Activated naive CD4-positive, alpha-beta T cell treated with anti-CD3 and anti-CD28 coated beads, Interleukin-2, amount 50 U/mL, for 24 hours (primary cell): ENCODE data around the gene TBC1D2.

Source experiments
- H3K27ac Mint-ChIP-seq: one replicate; pipeline ENCODE4 v1.8.0; 2021; ENCODE audit warnings: mild to moderate bottlenecking, mixed read lengths
- H3K27me3 Mint-ChIP-seq: one replicate; pipeline ENCODE4 v1.8.0; 2021; ENCODE audit warnings: mixed read lengths
- H3K36me3 Mint-ChIP-seq: one replicate; pipeline ENCODE4 v1.8.0; 2021; ENCODE audit warnings: mixed read lengths
- H3K4me1 Mint-ChIP-seq: one replicate; pipeline ENCODE4 v1.8.0; 2021; ENCODE audit warnings: mixed read lengths
- H3K4me3 Mint-ChIP-seq: one replicate; pipeline ENCODE4 v1.8.0; 2021; ENCODE audit warnings: mild to moderate bottlenecking, mixed read lengths
- H3K9me3 Mint-ChIP-seq: one replicate; pipeline ENCODE4 v1.8.0; 2021; ENCODE audit warnings: mixed read lengths

TBC1D2 gene

GRCh38 chr9:98217255-98217654 is 38.2 kb downstream of the TBC1D2 start:
- Mint-ChIP-seq H3K4me1 (no peaks in the 10 kb centered on the region), H3K27me3 (no peaks in the 10 kb centered on the region), H3K27ac (no peak overlapping the region), H3K36me3 (peaks cover 11% of the 10 kb centered on the region), H3K9me3 (no peaks in the 10 kb centered on the region), H3K4me3 (no peak overlapping the region)

GRCh38 chr9:98216391-98216790 is 39.1 kb downstream of the TBC1D2 start:
- H3K27ac Mint-ChIP-seq, result no peak overlapping the region
- H3K27me3 Mint-ChIP-seq, result no peaks in the 10 kb centered on the region
- peaks cover 11% of the 10 kb centered on the region for H3K36me3 Mint-ChIP-seq
- H3K4me1 Mint-ChIP-seq, result no peaks in the 10 kb centered on the region
- H3K9me3 Mint-ChIP-seq, result no peaks in the 10 kb centered on the region
- H3K4me3 Mint-ChIP-seq, result no peak overlapping the region

GRCh38 chr9:98215821-98216220 is 39.6 kb downstream of the TBC1D2 start:
- Mint-ChIP-seq H3K27me3 (no peaks in the 10 kb centered on the region), H3K27ac (no peak overlapping the region), H3K9me3 (no peaks in the 10 kb centered on the region), H3K4me3 (no peak overlapping the region), H3K4me1 (no peaks in the 10 kb centered on the region), H3K36me3 (peaks cover 11% of the 10 kb centered on the region)

GRCh38 chr9:98215271-98215670 is 40.2 kb downstream of the TBC1D2 start:
- peaks cover 11% of the 10 kb centered on the region for H3K36me3 Mint-ChIP-seq
- no peaks in the 10 kb centered on the region for H3K4me1 Mint-ChIP-seq
- H3K27ac Mint-ChIP-seq, result no peak overlapping the region
- H3K9me3 Mint-ChIP-seq, result no peaks in the 10 kb centered on the region
- H3K4me3 Mint-ChIP-seq, result no peak overlapping the region
- no peaks in the 10 kb centered on the region for H3K27me3 Mint-ChIP-seq

GRCh38 chr9:98214811-98215210 is 40.6 kb downstream of the TBC1D2 start:
- Mint-ChIP-seq H3K27ac (no peak overlapping the region), H3K27me3 (no peaks in the 10 kb centered on the region), H3K9me3 (no peaks in the 10 kb centered on the region), H3K4me3 (no peak overlapping the region), H3K36me3 (peaks cover 11% of the 10 kb centered on the region), H3K4me1 (no peaks in the 10 kb centered on the region)

- Mint-ChIP-seq H3K4me3 (no peak overlapping the region), H3K27me3 (no peaks in the 10 kb centered on the region), H3K9me3 (no peaks in the 10 kb centered on the region), H3K4me1 (no peaks in the 10 kb centered on the region), H3K36me3 (peaks cover 7% of the 10 kb centered on the region), H3K27ac (no peak overlapping the region)
Measured at GRCh38 chr9:98211260-98211659, 44.2 kb downstream of the TBC1D2 start.

- peaks cover 3% of the 10 kb centered on the region for H3K4me1 Mint-ChIP-seq
- no peaks in the 10 kb centered on the region for H3K27me3 Mint-ChIP-seq
- no peak overlapping the region for H3K4me3 Mint-ChIP-seq
- H3K36me3 Mint-ChIP-seq, result peaks cover 7% of the 10 kb centered on the region
- H3K27ac Mint-ChIP-seq, result no peak overlapping the region
- H3K9me3 Mint-ChIP-seq, result no peaks in the 10 kb centered on the region
Measured at GRCh38 chr9:98210435-98210834, 45.0 kb downstream of the TBC1D2 start.

GRCh38 chr9:98209530-98209929 is 45.9 kb downstream of the TBC1D2 start:
- Mint-ChIP-seq H3K36me3 (peaks cover 2% of the 10 kb centered on the region), H3K4me1 (peaks cover 4% of the 10 kb centered on the region), H3K9me3 (no peaks in the 10 kb centered on the region), H3K27ac (no peak overlapping the region), H3K27me3 (no peaks in the 10 kb centered on the region), H3K4me3 (no peak overlapping the region)

GRCh38 chr9:98208635-98209034 is 46.8 kb downstream of the TBC1D2 start:
- H3K36me3 Mint-ChIP-seq, result peaks cover 2% of the 10 kb centered on the region
- no peaks in the 10 kb centered on the region for H3K9me3 Mint-ChIP-seq
- H3K27me3 Mint-ChIP-seq, result no peaks in the 10 kb centered on the region
- no peak overlapping the region for H3K27ac Mint-ChIP-seq
- peaks cover 4% of the 10 kb centered on the region for H3K4me1 Mint-ChIP-seq
- H3K4me3 Mint-ChIP-seq, result no peak overlapping the region

- H3K27ac Mint-ChIP-seq, result no peak overlapping the region
- H3K9me3 Mint-ChIP-seq, result no peaks in the 10 kb centered on the region
- no peak overlapping the region for H3K4me3 Mint-ChIP-seq
- peaks cover 4% of the 10 kb centered on the region for H3K4me1 Mint-ChIP-seq
- no peaks in the 10 kb centered on the region for H3K27me3 Mint-ChIP-seq
- H3K36me3 Mint-ChIP-seq, result peaks cover 2% of the 10 kb centered on the region
Measured at GRCh38 chr9:98207606-98208005, 47.8 kb downstream of the TBC1D2 start.

GRCh38 chr9:98206754-98207153 is 48.7 kb downstream of the TBC1D2 start:
- H3K36me3 Mint-ChIP-seq, result peaks cover 2% of the 10 kb centered on the region
- no peaks in the 10 kb centered on the region for H3K27me3 Mint-ChIP-seq
- peaks cover 4% of the 10 kb centered on the region for H3K4me1 Mint-ChIP-seq
- no peak overlapping the region for H3K27ac Mint-ChIP-seq
- H3K4me3 Mint-ChIP-seq, result no peak overlapping the region
- no peaks in the 10 kb centered on the region for H3K9me3 Mint-ChIP-seq

GRCh38 chr9:98204692-98205091 is 50.8 kb downstream of the TBC1D2 start:
- no peak overlapping the region for H3K27ac Mint-ChIP-seq
- H3K4me3 Mint-ChIP-seq, result no peak overlapping the region
- H3K4me1 Mint-ChIP-seq, result peaks cover 4% of the 10 kb centered on the region
- no peaks in the 10 kb centered on the region for H3K36me3 Mint-ChIP-seq
- no peaks in the 10 kb centered on the region for H3K9me3 Mint-ChIP-seq
- H3K27me3 Mint-ChIP-seq, result no peaks in the 10 kb centered on the region

- peaks cover 4% of the 10 kb centered on the region for H3K4me1 Mint-ChIP-seq
- H3K36me3 Mint-ChIP-seq, result no peaks in the 10 kb centered on the region
- H3K4me3 Mint-ChIP-seq, result no peak overlapping the region
- no peaks in the 10 kb centered on the region for H3K27me3 Mint-ChIP-seq
- H3K9me3 Mint-ChIP-seq, result no peaks in the 10 kb centered on the region
- no peak overlapping the region for H3K27ac Mint-ChIP-seq
Measured at GRCh38 chr9:98203153-98203552, 52.3 kb downstream of the TBC1D2 start.

GRCh38 chr9:98202252-98202651 is 53.2 kb downstream of the TBC1D2 start:
- H3K36me3 Mint-ChIP-seq, result no peaks in the 10 kb centered on the region
- no peak overlapping the region for H3K4me3 Mint-ChIP-seq
- peaks cover 4% of the 10 kb centered on the region for H3K4me1 Mint-ChIP-seq
- H3K27ac Mint-ChIP-seq, result no peak overlapping the region
- no peaks in the 10 kb centered on the region for H3K9me3 Mint-ChIP-seq
- no peaks in the 10 kb centered on the region for H3K27me3 Mint-ChIP-seq

GRCh38 chr9:98201749-98202148 is 53.7 kb downstream of the TBC1D2 start:
- Mint-ChIP-seq H3K9me3 (no peaks in the 10 kb centered on the region), H3K27me3 (no peaks in the 10 kb centered on the region), H3K4me1 (peaks cover 4% of the 10 kb centered on the region), H3K36me3 (no peaks in the 10 kb centered on the region), H3K27ac (no peak overlapping the region), H3K4me3 (no peak overlapping the region)

GRCh38 chr9:98201102-98201501 is 54.3 kb downstream of the TBC1D2 start:
- Mint-ChIP-seq H3K36me3 (no peaks in the 10 kb centered on the region), H3K4me1 (peaks cover 4% of the 10 kb centered on the region), H3K27me3 (no peaks in the 10 kb centered on the region), H3K4me3 (no peak overlapping the region), H3K27ac (no peak overlapping the region), H3K9me3 (no peaks in the 10 kb centered on the region)

GRCh38 chr9:98199388-98200033 is 55.9 kb downstream of the TBC1D2 start:
- Mint-ChIP-seq H3K36me3 (no peaks in the 10 kb centered on the region), H3K9me3 (no peaks in the 10 kb centered on the region), H3K4me1 (no peaks in the 10 kb centered on the region), H3K27ac (no peak overlapping the region), H3K27me3 (no peaks in the 10 kb centered on the region), H3K4me3 (no peak overlapping the region)
